Activated T-cell treated with anti-CD3 and anti-CD28 coated beads for 24 hours (primary cell): ENCODE measurements around the gene OR51L1.
"Not testable (repeated sequence)": the region's sequence is repeated elsewhere in the genome, so short reads cannot be mapped to it uniquely, and the experiment has no call there.

Experiments
- DNase-seq: peaks from one replicate; pipeline ENCODE4 v3.0.0-alpha.2; 2020; ENCODE audit warnings: low read depth

OR51L1 gene

GRCh38 chr11:4994551-4994950, at the start of gene OR51L1:
OR51L1 (plus strand) TSS chr11:4994851; CDS start chr11:4998983, 4,132 bp downstream.
- DNase-seq: no peak

GRCh38 chr11:4947505-4947904, 47.1 kb upstream of the OR51L1 start, which contains the start of gene OR51A4:
OR51A4 (minus strand) TSS chr11:4947605; CDS start chr11:4947100, 505 bp downstream.
- DNase-seq: no peak

- DNase-seq: not testable (repeated sequence)
Measured at GRCh38 chr11:4955613-4956012, 39.0 kb upstream of the OR51L1 start, which contains the start of gene OR51A2. OR51A2 (minus strand) TSS chr11:4955713; CDS start chr11:4955713, 0 bp downstream.

GRCh38 chr11:4957396-4957795, 37.3 kb upstream of the OR51L1 start:
- DNase-seq: no peak

GRCh38 chr11:4960877-4961276, 33.8 kb upstream of the OR51L1 start:
- DNase-seq: no peak

GRCh38 chr11:4962816-4963215, 31.8 kb upstream of the OR51L1 start:
- no peak for DNase-seq

- DNase-seq: no peak
Measured at GRCh38 chr11:4975436-4975835, 19.2 kb upstream of the OR51L1 start.

- DNase-seq: no peak
Measured at GRCh38 chr11:4979036-4979435, 15.6 kb upstream of the OR51L1 start.

- DNase-seq: no peak
Measured at GRCh38 chr11:4982678-4983077, 12.0 kb upstream of the OR51L1 start.

- no peak for DNase-seq
Measured at GRCh38 chr11:4983841-4984240, 10.8 kb upstream of the OR51L1 start.

- DNase-seq: no peak
Measured at GRCh38 chr11:4991060-4991459, 3.6 kb upstream of the OR51L1 start.

GRCh38 chr11:5004424-5005274, 10.0 kb downstream of the OR51L1 start:
- DNase-seq: no peak

GRCh38 chr11:5007561-5007960, 12.9 kb downstream of the OR51L1 start:
- DNase-seq: no peak

GRCh38 chr11:5011254-5011653, 16.6 kb downstream of the OR51L1 start:
- no peak for DNase-seq

GRCh38 chr11:5013012-5013411, 18.4 kb downstream of the OR51L1 start:
- DNase-seq: no peak

GRCh38 chr11:5021996-5022395, 27.3 kb downstream of the OR51L1 start:
- DNase-seq: no peak

- DNase-seq: no peak
Measured at GRCh38 chr11:5036669-5037068, 42.0 kb downstream of the OR51L1 start.

- no peak for DNase-seq
Measured at GRCh38 chr11:5037926-5038325, 43.3 kb downstream of the OR51L1 start.

GRCh38 chr11:5038341-5038740, 43.7 kb downstream of the OR51L1 start:
- no peak for DNase-seq

- no peak for DNase-seq
Measured at GRCh38 chr11:5040876-5041275, 46.2 kb downstream of the OR51L1 start.

- no peak for DNase-seq
Measured at GRCh38 chr11:5042091-5042490, 47.4 kb downstream of the OR51L1 start.

- DNase-seq: no peak
Measured at GRCh38 chr11:5043380-5043779, 48.7 kb downstream of the OR51L1 start.

GRCh38 chr11:5046226-5046625, 51.6 kb downstream of the OR51L1 start, which contains the start of gene OR52J3:
OR52J3 (plus strand) TSS chr11:5046526; CDS start chr11:5046526, 0 bp downstream.
- DNase-seq: no peak
